GM19324 (cell line): ENCODE measurements around the gene CYLD.

Source experiments
- ATAC-seq: cut with Tn5 transposase; IDR thresholded peaks from one replicate; pipeline ENCODE4 v1.9.1; 2021; ENCODE audit warnings: mild to moderate bottlenecking, moderate library complexity; ENCODE audit not compliant: unreplicated experiment, low FRiP score

The CYLD gene

DNA sequence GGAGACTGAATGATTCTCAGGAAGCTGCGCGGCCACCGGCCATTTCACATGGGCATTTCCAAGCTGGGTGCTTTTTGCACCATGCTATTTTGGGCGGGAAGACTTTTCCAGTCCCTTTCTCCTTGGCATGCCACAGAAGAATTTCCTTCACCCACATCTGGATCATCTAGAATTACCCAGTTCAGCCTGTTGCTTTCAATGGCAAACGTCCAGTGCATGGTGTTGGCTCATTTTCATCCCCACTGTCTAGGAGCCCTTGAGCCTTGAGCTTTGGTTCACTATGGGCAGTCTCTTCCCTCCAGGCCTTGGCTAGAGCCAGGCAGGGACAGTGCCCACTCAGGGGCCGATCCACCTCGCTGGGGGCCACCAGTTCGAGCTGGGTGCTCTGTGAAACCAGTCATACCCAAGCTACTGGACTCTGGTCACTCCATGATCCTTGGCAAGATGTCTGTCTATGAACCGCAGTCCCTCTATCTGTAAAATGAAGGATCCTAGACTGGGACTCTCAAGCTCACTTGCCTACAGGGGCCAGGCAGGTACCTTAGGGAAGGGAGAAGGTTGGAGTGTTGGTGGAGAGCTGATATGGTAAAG, 71.1 kb downstream of the CYLD start:
- no peak for ATAC-seq

DNA sequence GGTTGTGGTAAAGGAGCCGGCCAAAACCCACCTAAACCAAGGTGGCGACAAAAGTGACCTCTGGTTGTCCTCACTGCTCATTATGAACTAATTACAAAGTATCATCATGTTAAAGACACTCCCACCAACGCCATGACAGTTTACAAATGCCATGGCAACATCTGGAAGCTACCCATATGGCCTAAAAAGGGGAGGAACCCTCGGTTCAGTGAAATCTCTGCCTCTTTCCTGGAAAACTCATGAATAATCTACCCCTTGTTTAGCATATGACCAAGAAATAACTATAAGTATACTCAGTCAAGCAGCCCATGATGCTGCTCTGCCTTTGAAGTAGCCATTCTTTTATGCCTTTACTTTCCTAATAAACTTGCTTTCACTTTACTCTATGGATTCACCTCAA, 72.2 kb downstream of the CYLD start:
- ATAC-seq: no peak

DNA sequence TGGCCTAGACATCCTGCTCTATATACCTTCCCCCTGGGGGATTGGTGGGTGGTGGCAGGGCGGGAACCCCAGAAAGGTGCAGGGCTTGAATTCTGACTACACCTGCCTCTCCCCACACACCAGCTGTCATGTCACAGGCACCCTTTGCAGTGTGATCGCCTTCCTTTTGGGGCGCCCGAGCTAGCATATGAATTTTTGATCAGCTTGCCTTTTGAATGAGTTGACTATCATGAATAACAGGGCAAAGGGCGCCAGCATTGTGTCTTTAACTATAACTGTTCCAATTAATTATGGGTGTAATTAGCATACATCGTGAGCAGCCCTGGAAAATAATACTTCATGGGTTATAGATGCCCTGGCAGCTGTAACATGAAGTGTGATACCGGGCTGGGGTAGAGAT, 72.7 kb downstream of the CYLD start:
- ATAC-seq: no peak

DNA sequence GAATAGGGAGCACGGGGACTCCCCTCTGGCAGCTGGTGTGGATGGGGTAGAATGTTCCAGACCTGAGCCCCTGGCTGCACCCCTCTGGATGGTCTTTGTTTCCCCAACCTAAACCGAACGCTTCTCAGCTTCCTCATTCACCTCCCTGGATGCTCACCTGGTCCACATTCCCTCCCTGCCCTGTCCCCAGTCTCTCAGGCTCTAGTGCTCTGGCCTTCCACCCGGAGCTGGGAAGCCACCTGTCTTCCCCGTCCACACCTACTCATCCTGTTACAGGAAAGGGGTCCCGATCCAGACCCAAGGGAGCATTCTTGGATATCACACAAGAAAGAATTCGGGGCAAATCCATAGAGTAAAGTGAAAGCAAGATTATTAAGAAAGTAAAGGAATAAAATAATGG, 73.5 kb downstream of the CYLD start:
- ATAC-seq: no peak

DNA sequence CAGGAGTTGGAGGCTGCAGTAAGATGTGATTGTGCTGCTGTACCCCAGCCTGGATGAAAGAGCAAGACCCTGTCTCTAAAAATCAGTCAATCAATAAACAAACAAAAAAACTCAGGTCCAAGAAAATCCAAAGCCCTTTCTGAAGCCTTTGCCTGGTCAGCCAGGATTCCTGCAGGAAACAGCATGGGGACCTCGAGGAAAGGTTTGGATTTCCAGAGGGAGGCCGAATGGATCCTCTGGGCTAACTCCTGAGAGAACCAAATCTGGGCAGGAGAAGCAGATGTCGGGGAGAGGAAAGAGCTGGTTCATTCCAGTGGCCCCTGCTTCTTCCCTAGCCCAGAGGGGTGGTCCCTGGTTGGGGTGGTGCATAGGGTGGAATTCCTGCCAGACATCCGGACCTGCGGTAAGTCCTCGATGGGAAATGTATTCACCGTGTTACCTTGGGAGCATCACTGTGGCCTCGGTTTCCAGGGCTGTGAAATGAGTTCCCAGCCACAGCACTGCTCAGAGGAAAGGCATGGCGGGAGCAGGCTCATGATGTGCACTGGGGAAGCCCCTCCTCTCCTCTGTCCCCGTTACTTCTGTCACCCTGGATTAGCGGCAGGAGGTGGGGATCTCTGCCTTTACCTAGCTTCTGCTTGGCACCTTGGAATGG, 75.1 kb downstream of the CYLD start:
- ATAC-seq: no peak

DNA sequence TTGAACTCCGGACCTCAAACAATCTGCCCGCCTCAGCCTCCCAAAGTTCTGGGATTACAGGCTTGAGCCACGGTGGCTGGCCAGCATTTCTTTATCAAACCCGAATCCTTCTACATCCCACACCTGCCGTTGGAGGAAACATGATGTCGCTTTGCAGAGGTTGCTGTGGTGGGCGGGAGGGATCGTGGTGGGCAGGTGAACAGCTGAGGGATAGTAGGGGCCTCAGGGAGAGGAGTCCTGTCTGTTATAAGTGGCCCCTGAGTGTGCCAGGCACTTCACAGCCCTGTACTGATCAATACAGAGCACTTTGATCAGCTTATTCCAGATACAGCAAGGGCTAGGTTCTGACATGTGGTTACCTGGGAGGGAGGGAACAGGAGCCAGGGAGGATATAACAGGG, 76.5 kb downstream of the CYLD start:
- no peak for ATAC-seq

DNA sequence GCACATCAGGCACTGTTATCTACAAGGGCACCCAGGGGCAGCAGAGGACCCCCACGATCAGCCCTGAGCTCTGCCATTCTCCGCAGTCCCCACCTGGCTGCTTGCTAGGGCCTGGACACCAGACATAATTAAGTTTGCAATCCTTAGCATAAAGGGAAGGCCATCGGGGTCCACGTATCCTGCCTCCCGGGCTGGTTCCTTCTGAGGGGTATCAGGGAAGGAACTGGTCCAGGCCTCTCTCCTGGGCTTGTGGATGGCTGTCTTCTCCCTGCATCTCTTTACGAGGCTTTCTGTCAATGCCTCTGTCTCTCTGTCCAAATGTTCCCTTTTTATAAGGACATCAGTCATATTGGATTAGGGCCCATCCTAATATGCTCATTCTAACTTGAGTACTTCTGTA, 77.8 kb downstream of the CYLD start:
- ATAC-seq: no peak

DNA sequence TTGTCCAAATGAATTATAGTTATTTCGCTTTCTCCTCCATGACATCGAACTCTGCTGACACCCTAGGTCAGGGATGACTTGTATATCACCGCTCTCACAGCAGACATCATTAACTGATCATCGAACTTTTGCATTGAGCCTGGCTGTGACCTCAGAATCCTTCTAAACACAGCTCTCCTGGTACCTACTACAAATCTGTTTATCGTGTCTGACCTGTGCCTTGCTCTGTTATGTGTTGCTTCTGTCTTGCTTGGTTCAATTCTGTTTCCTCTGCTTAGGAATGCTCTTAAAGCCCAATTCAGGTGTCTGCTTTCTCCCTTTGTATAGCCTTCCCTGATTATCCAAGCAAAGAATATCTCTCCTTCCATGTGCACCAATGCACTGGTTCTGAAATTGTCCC, 78.3 kb downstream of the CYLD start:
- no peak for ATAC-seq

DNA sequence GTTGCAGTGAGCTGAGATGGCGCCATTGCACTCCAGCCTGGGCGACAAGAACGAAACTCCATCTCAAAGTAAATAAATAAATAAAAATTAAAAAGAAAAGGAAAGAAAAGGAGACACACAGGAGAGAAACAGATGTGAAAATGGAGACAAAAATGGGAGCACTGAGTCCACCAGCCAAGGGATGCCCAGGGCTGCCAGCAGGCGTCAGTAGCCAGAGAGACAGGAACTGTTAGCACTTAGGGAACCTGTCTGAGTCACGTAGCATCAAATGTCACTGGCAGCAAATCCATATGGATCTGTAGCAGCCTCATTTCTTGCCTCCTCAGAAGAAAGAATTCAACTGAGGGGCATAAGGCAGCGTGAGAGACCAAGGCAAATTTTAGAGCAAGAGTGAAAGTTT, 79.7 kb downstream of the CYLD start:
- no peak for ATAC-seq

DNA sequence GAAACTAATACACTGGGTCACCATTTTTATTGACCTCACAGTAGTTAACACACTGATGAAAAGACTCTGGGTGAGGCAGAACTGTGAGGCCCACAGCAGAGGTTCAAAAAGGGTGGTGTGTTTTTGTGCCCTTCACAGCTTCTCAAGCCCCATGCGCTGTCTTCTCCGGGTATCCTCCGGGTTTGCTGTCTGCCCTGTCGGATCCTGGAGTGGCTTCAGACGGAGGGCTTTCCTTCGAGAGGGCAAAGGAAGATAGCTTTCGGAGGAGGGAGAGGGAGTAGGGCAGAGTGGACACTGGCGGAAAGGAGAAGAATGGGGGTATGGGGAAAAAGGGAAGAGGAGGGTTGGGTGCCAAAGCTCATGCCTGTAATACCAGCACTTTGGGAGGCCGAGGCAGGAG, 80.8 kb downstream of the CYLD start:
- no peak for ATAC-seq

DNA sequence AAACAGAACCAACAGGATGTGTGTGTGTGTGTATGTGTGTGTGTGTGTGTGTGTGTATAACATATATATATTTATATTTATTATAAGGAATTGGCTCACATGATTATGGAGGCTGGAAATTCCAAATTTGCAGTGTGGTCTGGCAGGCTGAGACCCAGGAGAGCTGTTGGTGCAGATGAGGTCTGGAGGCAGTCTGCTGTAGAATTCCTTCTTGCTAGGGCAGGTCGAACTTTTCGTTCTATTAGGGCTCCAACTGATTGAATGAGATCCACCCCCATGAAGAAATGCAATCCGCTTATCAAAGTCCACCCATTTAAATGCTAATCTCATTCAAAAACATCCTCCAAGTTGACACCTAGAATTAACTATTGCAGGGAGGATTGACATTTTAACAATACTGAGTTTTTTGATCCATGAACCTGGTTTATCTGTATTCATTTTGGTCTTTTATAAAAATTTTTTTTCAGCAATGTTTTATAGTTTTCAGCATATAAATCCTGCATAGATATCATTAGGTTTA, 85.0 kb downstream of the CYLD start:
- no peak for ATAC-seq

DNA sequence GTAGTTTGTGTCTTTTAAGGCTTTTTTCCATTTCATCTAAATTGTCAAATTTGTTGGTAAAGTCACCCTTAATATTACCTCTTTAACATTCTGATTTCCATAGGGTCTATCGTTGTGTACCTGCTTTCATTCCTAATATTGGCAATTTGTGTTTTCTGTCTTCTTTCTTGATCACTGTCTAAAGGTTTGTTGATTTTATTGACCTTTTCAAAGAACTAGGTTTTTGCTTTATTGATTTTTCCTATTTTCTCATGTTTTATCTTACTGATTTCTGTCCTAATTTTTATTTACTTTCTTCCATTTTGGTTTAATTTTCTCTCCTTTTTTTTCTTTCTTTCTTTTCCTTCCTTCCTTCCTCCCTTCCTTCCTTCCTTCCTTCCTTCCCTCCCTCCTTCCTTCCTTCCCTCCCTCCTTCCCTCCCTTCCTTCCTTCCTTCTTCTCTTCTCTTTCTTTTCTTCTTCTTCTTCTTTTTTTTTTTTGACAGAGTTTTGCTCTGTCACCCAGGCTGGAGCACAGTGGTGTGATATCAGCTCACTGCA, 86.3 kb downstream of the CYLD start:
- ATAC-seq: no peak

DNA sequence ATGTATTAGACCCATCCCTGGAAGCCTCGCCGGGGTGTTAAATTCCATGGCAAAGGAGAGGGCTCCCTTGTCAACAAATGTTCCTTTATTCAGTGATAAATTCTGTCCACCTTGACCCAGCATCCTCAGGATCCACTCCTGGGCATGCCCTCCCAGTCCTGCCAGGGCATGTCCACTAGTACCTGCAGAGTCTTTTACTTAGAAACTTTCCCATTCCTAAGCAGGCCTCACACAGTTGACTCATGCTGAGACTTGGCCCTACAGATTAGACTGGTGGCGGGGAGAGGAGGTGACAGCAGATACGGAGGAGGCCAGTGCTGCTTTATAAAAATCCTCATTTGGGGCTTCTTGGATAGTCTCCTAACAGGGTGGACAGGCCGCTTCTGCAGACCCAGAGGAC, 88.8 kb downstream of the CYLD start:
- ATAC-seq: no peak

DNA sequence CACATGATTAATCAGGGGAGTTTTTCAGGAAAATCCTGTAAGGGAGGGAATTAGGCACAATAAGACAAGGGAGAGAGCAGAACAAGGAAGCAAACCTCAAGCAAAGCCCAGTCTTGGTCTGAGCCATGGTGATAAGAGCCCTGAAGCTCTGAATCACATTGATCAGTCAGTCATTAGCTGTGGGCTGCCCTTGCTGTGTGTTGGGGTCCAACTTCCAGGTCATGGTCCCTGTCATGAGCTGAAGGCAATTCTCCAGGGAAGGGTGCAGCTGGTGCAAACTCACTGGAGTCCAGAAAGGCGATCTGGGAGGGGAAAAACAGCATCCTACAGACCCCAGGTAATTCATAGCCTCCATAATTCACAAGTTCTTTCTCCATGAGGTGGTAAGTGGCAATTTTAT, 89.9 kb downstream of the CYLD start:
- no peak for ATAC-seq

DNA sequence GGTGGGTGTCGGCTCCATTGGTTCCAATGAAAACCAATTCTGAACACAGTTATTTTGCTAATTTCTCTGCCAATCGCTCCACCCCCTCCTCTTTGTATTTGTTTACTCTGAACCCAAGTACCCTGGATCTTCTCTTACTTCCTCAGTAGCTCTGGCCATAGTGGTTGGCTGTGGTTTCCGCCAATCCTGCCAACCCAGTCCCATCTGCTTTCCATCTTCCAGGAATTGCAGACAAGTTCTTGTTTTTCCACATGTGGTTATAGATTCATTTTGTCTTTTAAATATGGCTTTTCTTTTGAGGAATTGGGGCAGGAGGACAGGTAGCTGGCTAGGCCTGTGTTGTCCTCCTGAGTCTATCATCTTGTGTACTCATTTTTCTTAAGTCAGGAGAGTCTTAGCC, 92.0 kb downstream of the CYLD start:
- no peak for ATAC-seq

DNA sequence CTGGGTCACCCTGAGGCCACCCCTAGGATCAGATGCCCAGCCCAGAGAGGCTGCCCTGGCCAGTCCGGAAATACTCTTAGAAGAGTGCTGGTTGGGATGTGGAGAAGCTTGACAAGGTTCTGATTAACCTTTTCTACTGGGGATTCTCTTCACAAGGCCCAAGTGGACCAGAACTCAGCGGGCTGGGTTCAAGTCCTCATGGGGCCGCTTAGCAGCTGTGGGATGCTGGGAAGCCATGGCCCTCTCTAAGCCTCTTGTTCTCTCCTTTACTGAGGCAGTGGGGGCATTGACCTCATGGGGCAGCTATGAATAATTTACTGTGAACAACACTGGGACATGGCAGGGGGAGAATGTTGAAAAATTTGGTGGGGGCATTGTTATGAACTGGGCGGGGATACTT, 92.8 kb downstream of the CYLD start:
- ATAC-seq: no peak

DNA sequence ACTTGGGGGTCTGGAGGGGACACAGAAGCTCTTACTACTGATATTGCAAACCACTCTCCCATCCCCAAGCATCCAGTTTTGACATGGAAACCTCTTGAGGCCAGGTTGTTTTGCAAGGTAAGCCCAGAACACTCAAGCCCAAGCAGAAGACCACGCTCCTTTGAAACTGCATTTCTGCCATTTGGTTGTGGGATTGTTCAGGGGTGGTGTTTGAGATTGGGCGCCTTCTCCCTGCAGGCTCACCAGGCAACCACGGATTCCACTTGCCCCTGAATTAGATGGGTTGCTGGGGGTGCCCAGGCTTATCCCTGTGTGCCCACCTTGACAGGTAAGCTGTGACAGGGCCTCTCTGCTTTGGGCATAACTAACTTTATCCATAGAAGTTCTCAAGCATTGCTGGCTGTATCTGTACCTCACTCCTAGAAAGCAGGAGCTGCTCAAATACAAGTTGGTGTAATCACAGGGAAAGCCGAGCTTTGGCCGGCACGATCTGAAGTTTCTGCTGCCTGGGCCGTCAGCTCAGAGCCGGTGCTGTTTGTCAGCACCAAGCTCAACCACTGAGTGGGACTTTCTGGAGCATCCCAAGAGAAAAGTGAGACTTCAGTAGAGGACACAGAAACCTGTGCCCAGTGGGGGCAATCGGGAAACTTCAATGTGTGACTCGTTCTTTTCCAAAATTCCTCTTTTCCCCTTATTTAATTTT, 93.6 kb downstream of the CYLD start:
- ATAC-seq: no peak

DNA sequence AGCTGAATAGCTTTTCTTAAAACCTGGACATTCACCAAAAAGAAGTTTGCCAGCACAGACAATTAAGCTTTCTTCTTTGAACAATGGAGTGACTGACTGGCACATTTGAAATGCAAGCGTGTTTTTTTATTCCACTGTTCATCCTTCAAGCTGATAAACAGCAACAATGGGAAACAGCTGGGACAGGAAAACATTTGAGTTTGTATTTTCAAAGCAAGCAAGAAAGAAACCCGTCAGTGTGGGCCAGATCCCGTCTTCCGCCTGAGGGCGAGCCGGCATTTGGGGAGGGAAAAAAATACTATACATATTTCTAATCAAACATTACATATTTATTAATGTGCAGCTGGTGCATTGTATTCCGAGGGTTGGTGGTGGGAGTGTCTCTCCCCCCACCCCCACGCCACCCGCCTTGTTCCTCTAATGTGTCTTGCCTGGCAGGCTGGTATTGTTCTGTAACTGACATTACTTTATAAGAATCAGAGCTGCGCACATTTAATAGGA, 94.3 kb downstream of the CYLD start:
- ATAC-seq: no peak

DNA sequence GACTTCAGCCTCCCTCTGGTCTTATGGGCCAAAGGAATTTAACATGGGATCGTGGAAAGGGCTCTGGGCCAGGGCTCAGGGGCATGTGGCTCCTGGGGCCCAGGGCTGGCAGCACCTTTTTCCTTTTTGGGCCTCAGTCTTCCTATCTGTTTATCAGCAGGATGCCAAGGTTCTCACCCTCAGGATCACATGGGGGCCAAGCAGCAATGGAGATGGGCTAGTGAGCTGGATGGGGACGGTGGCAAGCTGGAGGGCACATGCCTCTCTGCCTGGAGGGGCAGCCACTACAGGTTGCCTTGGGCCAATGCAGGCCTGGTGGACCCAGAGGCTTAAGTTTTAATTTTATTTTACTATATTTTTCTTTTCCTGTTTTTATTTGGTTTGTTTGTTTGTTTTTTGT, 95.4 kb downstream of the CYLD start:
- no peak for ATAC-seq

DNA sequence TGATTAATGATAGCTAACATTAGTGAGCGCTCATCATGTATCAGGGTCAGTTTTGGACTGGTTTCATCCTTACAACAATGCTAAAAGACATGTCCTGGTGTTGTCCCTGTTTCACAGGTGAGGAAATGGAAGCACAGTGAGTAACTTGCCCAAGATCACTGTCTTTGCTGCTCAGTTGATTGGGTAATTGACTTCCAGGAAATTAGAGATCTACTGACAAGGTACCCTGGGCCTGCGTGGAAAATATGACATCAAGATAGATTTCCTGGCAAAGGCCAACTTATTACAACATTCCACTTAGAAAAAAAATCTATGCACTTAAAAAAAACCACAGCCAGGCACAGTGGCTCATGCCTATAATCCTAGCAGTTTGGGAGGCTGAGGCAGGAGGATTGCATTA, 96.3 kb downstream of the CYLD start:
- no peak for ATAC-seq

DNA sequence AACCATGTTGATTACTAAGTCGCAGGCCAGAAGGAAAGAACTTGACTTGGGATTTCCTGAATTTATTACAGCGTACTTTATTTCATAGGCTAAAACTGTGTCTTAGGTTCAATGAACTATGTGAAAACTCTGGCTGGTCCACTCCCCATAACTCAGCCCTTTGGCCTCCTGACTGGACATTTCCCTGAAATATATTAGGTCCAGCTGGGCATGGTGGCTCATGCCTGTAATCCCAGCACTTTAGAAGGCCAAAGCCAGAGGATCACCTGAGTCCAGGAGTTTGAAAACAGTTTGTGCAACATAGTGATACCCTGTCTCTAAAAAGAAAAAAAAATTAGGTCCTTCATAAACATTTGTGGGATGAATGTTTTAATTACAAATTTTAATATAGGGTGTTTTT, 97.0 kb downstream of the CYLD start:
- no peak for ATAC-seq

DNA sequence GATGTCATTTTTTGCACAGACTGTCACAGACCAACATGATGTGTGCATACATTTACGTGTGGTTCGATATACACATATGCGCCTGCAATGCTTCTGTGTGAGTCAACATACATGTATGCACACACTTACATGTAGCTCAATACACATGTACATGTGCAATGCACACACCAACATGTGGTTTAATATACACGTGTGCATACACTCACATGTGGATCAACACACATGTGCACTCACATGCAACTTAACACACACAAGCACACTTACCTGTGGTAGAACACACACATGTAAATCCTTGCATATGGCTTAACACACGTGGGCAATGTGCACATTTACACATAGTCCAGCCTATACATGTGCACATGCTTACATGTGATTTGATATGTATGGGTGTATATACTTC, 97.5 kb downstream of the CYLD start:
- ATAC-seq: no peak
